Hindlimb muscle (tissue), 1 donor: ENCODE measurements around the gene REPS2. TPM values are rescaled to one million over a fixed set of nuclear protein-coding genes. Genes with fewer than 3 reads are reported as not detected.

Source experiments
- DNase-seq: peaks from one replicate; pipeline ENCODE4 v3.0.0-alpha.2; 2013
- polyA plus RNA-seq: library from polyadenylated mRNA; unstranded; fragments of 120-200 nt; gene quantifications from one replicate; pipeline ENCODE4 v1.2.1, GENCODE V29; 2013; ENCODE audit not compliant: insufficient read length

Gene REPS2
- polyA plus RNA-seq, 1 donor = 7.1 TPM

DNA sequence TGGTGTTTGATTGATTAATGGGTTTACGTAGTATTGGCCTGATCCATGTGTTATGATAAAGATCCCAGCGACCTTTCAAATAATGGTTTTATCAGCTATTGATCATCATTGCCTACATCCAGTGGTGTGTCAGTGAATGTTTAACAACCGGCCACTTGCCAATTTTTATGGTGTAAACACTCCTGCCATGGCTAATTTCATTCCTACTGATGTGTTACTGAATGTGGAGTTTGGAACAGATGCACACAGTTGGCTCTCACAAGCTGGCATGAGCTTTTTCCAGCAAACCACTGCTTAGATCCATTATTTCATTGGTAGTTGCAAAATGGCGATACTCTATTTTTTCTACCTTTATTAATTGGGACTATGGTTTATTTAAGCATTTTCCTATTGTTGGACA is 139.9 kb downstream of the REPS2 start:
- DNase-seq = no peak

DNA sequence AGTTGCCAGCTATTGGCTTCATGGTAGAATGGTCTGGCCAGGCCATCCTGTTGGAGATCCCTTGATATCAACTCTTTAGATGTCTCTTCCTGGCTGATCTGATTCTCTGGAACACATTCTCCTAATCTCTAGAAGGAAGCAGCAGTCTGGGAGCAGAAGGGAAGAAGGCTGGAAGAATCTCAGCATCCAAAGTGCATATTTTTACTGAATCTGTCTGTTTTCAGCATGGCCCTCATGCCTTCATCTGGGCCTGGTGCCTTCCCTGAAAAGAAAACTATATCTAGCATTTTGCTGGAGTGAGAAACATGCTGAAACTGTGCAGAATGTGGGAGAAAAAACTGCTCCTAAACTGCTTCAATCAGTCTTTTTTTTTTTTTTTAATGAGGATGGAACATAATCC is 148.7 kb downstream of the REPS2 start:
- no peak for DNase-seq

DNA sequence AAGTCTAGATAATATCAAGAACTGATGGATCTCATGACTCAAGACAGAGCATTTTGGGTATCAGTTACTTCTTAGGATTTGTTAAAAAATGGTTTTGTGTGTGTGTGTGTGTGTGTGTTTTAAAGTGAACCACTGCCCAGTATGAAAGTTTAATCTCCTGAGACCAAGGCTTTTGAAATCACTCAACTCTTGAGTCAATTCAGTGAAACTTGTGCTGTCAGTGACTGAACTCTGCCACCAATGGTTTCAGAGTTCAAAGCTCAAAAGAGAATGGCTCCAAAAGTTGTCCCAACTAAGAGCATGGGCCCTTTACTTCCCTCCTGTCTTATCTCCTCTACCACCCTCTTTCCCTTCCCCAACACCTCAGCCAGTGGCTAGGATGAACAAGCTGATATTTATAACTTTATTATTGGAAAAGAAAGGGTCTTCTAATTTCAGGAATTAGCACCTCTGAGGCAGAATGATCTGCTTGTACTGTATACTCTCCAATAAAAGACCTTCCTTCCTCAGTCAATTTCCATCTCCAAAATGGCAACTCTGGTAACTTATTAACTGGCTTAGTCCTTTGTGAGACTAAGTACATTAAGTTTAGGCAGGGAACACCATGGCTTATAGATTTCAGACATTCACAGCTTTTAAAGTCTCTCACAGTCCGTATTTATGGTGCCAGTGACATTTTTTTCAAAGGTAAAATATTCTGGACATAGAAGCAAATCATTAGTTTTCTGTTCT is 152.2 kb downstream of the REPS2 start:
- no peak for DNase-seq

DNA sequence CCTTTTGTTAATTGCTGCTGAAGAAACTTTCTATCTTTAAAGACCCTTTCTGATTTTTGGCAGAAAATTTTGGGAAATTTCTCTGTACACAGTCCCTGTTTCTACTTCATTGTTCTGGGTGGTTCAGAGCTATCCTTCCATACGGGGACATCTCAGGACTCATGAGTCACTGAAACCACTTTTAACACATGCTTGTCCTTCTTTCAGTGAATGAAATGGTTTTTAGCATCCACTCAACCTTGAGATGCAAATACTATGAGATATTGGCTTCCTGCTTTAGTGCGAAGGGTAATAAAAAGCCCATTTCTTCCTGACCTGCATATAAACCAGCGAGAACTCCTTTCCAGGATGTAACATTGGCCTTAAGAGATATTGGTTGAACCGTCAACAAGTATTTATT is 158.0 kb downstream of the REPS2 start:
- no peak for DNase-seq

DNA sequence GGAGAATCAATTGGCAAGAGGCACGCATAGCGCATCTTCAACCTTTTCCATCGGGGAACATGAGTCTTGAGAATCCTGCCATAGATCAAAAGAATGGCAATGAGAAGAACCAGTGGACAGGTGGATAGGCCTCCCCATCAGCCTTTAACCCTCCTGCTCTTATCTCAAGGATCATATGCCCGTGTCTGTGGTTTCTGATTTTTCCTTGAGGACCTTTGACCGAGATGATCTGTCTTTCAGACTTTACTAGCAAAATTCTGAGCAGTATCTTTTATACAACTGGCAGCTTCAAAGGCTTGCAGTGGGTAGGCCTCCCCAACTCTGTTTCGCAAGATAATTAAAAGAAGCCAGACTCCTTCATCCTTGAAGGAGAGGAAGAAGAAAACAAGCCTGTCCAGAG is 174.4 kb downstream of the REPS2 start:
- no peak for DNase-seq

DNA sequence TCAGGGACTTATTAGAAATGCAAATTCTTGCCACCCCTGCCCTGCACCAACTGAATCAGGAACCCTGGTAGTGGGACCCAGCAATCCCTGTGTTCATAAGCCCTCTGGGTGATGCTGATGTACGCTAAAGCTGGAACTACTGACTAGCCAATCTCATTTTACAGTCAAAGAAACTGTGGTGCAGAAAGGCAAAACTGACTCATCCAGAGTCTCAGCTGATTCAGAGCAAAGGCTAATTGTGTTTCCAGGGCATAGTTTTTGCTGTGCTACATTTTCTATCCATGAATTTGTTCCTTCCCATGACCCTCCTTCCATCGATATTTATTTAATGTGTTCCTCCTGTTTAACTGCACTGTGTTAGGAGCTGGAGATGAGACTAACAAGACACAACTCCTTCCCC is 207.5 kb downstream of the REPS2 start:
- no peak for DNase-seq

DNA sequence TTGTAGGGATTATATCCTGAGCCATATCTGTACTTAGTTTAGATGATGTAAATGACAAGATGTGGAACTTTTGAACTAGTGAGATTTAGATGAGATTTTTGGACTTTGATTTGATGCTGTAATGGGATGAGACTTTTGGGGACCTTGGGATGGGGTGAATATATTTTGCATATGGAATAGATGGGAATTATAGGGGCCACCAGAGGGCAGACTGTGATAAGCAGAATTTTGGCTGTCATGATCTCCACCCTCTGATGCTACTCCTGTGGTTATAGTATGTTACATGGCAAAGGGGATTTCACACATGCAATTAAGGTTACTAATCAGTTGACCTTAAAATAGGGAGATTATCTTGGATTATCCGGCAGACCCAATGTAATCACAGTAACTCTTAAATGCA is 214.5 kb downstream of the REPS2 start:
- no peak for DNase-seq

DNA sequence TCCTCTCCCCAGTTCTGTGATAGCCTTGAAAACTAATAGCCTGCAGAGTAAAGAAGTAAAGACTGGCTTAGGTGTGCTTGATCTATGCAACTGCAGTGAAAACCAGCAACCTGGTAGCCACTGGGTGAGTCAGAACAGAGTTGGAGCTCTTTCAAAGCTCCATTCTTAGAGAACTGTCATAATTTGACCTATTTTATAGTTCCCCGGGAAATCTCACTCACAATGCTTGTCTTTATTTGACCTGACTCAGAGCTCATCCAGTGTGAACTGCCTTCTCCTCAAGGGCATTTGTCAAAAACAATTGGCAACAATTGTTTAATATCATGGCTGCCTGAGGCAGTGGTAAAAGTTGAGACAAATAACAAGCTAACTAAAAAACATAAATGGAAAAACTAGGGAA is 215.5 kb downstream of the REPS2 start:
- no peak for DNase-seq

DNA sequence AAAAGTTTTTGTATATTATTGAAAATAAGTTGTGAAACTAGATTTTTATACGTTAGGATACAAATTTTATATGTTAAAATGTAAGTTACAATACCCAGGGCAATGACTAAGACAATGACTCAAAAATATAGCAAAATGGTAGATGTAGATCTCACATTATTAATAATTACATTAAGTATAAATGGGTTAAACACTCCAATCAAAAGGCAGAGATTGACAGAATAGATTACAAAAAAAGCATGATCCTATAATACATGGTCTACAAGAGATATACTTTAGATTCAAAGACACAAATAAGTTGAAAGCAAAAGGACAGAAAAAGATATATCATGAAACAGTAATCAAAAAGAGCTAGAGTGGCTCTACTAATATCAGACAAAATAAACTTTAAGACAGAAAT is 217.6 kb downstream of the REPS2 start:
- no peak for DNase-seq

DNA sequence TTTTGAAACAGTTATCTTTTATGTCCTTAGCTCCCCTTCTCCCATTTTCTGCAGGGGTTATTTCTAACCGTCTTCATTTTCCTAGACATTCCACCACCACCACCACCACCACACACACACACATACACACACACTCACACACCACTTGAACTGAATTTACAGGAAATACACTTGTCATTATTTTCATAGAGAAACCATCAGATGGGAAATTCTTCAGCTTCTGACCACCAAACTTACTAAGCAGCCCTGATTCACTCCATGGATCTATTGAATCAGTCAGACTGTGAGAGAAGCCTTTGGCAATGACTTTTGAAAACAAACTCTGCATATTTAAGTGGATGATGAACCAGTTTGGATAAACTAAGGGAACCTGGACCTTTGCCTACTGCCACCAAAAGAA is 218.5 kb downstream of the REPS2 start:
- no peak for DNase-seq

DNA sequence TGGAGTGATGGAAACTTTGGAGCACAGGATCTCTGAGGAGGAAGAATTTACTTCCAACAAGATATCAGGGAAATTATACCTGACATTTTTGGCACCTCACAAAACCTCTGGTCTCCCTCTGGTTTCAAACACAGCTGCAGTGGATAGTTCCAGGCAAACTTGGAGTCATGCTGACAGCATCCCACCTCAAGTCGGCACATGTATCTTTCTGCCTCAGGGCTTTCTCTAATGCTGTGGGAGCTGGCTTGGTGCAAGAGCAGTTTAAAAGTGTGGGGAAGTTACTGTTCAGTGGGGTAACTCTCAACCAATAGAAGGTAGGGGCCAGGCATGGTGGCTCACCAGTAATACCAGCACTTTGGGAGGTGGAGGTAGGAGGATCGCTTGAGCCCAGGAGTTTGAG is 221.5 kb downstream of the REPS2 start:
- no peak for DNase-seq

DNA sequence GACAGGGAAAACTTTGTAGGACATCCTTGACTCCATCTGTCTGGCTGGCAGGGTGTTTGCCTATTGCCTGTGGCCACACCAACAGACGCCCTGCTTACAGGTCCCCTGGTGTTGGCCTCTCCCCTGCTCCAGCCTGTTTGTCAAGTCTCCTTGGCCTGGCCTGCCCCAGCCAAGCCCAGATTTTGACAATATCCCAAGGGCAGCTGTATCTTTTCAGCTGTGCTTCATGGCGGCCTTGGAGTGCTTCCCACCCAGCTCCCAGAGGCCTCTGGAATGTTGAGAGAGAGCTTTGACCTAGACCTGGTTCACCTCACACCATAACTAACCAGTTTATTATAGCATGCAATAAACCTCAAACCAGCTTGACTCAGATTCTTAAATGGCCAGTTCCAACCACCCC is 224.5 kb downstream of the REPS2 start:
- no peak for DNase-seq

DNA sequence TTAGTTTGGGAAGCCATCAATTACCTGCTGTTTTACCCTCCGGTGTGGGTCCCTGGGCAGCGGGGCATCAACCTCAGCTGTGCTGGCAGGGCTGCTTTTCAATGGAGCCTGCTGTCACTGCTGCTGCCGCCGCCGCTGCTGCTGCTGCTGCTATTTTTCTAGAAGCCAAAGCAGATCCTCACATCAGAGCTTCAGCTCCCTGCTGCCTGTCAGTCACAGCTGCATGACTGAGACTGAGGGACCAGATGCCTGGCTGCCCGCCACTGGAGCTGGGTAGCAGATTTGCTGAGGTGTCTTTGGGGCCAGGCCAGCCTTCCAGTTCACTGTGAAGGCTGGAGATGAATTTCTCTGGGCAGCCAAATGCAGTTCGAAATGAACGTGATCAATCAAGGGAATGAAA is 228.2 kb downstream of the REPS2 start:
- no peak for DNase-seq

DNA sequence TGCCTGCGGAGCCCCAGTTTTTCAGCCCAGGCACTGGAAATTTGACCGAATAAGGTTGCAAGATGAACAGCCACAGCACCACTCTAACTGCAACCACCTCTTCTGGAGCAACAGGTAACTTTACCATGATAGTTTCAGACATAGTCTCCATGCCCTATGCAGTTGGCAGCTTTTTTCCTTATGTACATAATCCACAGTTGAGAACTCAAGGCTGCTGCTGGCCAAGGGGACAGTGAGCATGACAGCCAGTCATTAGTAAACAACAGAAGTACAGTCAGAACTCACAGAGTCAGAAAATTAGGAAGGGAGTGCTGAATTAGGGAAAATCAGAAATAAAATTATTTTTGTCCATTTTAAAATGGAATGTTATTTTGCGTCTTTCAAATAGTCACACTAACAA is 235.9 kb downstream of the REPS2 start:
- DNase-seq = no peak

DNA sequence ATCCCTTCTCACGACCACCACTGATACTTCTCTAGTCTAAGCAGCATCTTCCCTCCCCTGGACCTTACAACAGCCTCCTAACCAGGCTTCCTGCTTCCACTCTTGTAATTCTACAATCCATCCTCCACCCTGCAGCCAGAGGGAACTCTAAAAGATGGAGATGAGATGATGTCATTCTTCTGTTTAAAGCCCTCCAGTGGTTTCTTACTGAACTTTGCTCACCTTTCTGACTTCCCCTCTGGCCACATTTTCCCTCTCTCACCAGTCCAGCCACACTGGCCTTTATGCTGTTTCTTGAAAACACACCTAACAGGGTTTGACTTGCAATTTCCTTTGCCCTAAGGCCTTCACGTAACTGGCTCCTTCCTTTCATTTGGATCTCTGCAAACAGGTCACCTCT is 237.1 kb downstream of the REPS2 start:
- no peak for DNase-seq

DNA sequence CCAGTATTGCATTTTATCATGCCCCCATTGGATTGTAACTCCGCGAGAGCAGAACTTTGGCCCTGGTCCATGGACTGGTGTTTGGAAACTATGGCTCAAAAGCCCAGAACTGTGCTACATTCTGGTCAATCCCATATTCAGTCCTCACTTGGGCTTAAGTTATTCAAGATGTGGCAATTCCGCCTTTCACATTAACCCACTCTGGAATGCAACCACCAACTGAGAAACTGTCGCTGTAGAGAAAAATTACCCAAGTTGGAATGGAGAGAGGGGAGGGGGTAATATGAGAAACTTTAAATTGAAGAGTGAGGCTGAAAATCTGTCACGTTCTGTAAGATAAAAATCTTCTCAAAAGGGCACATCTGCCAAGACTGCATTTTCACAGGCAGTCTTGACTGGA is 239.0 kb downstream of the REPS2 start:
- no peak for DNase-seq

DNA sequence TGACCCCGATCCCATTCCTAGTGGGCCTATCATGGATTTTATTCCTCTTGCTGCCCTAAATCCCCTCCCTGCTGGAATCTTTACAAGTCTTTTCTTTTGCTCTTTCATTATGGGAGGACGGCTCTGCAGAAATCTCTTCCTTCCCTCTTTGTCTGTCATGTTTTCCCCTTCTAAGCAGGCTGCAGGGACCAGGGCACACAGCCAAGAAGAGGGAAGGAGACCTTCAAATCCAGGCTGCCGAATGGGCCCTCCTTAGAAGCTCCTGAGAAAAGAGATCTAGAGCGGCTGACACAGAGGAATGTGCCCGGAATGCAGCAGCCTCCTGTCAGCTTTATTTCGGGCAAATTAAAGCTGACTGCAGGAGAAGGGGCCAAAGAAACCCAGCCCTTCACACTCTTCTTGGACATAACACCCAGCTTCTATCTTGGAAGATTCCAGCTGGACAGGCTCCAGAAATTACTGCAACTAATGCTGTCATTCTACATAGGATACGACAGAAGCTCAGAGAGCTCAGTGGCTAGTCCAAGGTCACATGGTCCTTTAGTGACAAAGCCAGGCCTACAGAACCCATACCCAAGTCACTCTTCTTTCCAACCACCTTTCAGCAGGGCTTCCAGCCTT is 240.8 kb downstream of the REPS2 start:
- DNase-seq = peak; percentile 29

DNA sequence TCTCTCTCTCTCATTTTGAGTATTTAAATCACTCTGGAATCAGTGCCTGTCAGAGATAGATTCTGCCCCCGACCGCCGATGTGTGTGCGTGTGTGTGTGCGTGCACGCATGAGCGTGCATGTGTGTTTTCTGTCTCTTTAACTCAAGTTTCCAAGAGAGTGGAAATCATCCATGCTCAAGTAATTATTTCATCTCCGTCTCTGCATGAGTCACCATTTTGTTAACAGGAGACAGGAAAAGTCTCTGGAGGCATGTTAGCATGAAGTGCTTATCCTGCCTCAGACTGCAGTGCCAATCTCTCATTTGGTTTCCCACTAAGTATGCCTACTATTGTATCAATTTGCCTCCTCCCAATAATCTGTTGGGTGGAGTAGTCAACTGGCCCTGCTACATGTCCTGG is 245.6 kb downstream of the REPS2 start:
- DNase-seq = no peak

Other genes starting within 250 kb of the REPS2 start
- gene CTPS2, start 234.0 kb upstream of the REPS2 start, polyA plus RNA-seq = 20.8 TPM
- 15.9 TPM for gene SYAP1, start 227.0 kb upstream of the REPS2 start, polyA plus RNA-seq
- 9.2 TPM for gene TXLNG, start 160.2 kb upstream of the REPS2 start, polyA plus RNA-seq
- gene RBBP7, start 76.3 kb upstream of the REPS2 start, polyA plus RNA-seq = 159 TPM